DOHH2 (cell line): ENCODE measurements around the gene NR4A3.

Experiments used
- H3F3A ChIP-seq: fragments of 200-600 bp; sonication (generic), shearing (Covaris generic); 2 replicates; pipeline ENCODE4 v1.6.0; 2016; ENCODE audit warnings: antibody characterized with exemption, mild to moderate bottlenecking; ENCODE audit not compliant: control insufficient read depth, insufficient read depth
- H3K27ac ChIP-seq: fragments of 200-600 bp; sonication (generic); 2 replicates; pipeline ENCODE4 v1.5.1; 2014; ENCODE audit warnings: low read depth, mild to moderate bottlenecking, low read length, moderate library complexity
- H3K27me3 ChIP-seq: fragments of 200-600 bp; sonication (generic); 2 replicates; pipeline ENCODE4 v1.6.1; 2014; ENCODE audit warnings: mild to moderate bottlenecking, low read length, mixed read lengths; ENCODE audit not compliant: control insufficient read depth
- H3K36me3 ChIP-seq: fragments of 200-600 bp; sonication (generic); 2 replicates; pipeline ENCODE4 v1.6.1; 2014; ENCODE audit warnings: mild to moderate bottlenecking, low read length, moderate library complexity, mixed read lengths; ENCODE audit not compliant: control insufficient read depth
- H3K4me1 ChIP-seq: fragments of 200-600 bp; sonication (generic); 2 replicates; pipeline ENCODE4 v1.6.1; 2014; ENCODE audit warnings: mild to moderate bottlenecking, low read length, mixed read lengths; ENCODE audit not compliant: control insufficient read depth
- H3K4me2 ChIP-seq: fragments of 200-600 bp; sonication (generic); 2 replicates; pipeline ENCODE4 v1.6.0; 2014; ENCODE audit warnings: mild to moderate bottlenecking, low read length, moderate library complexity
- H3K4me3 ChIP-seq: fragments of 200-600 bp; sonication (generic); 2 replicates; pipeline ENCODE4 v1.5.1; 2014; ENCODE audit warnings: mild to moderate bottlenecking, low read length, mixed read lengths
- H3K79me2 ChIP-seq: fragments of 200-600 bp; sonication (generic); 2 replicates; pipeline ENCODE4 v1.6.1; 2014; ENCODE audit warnings: mild to moderate bottlenecking, low read length, mixed read lengths; ENCODE audit not compliant: control insufficient read depth
- H3K9me2 ChIP-seq: fragments of 200-600 bp; sonication (generic); replicated peaks from 2 replicates; pipeline ENCODE4 v1.6.1; 2014; ENCODE audit warnings: mild to moderate bottlenecking, low read length, mixed read lengths; ENCODE audit not compliant: control insufficient read depth
- H3K9me3 ChIP-seq: fragments of 200-600 bp; sonication (generic); 2 replicates; pipeline ENCODE4 v1.6.1; 2014; ENCODE audit warnings: antibody characterized with exemption, low read length, mixed read lengths; ENCODE audit not compliant: control insufficient read depth, insufficient read depth
- H4K20me1 ChIP-seq: fragments of 200-600 bp; sonication (generic); 2 replicates; pipeline ENCODE4 v1.6.0; 2014; ENCODE audit warnings: low read depth, mild to moderate bottlenecking, antibody characterized with exemption, low read length, moderate library complexity; ENCODE audit not compliant: control insufficient read depth, insufficient read depth
- CTCF ChIP-seq: fragments of 200-600 bp; sonication (generic); IDR thresholded peaks from one replicate; pipeline ENCODE4 v1.5.1; 2014; ENCODE audit warnings: antibody characterized with exemption, mild to moderate bottlenecking, low read depth, low read length; ENCODE audit not compliant: poor library complexity, severe bottlenecking
- EZH2phosphoT487 ChIP-seq: fragments of 200-600 bp; sonication (generic); IDR thresholded peaks from 2 replicates; pipeline ENCODE4 v1.6.1; 2017; ENCODE audit warnings: borderline replicate concordance, mild to moderate bottlenecking, antibody characterized with exemption, low read length, moderate library complexity, mixed read lengths

Gene NR4A3

GRCh38 chr9:99873943-99874584 lies 52.4 kb downstream of the NR4A3 start:
- no peak overlapping the region for H3K4me2 ChIP-seq
- H3K4me3 ChIP-seq = no peak overlapping the region
- no peaks in the 10 kb centered on the region for H3K9me2 ChIP-seq

GRCh38 chr9:99876190-99876589 lies 54.5 kb downstream of the NR4A3 start:
- Histone ChIP-seq H3K9me3 (no peaks in the 10 kb centered on the region), H3K36me3 (no peaks in the 10 kb centered on the region), H3K79me2 (no peaks in the 10 kb centered on the region), H3K4me1 (no peaks in the 10 kb centered on the region), H3K9me2 (no peaks in the 10 kb centered on the region), H3K27ac (no peak overlapping the region), H3K4me2 (no peak overlapping the region), H4K20me1 (no peaks in the 10 kb centered on the region), H3F3A (no peaks in the 10 kb centered on the region), H3K4me3 (no peak overlapping the region), H3K27me3 (0 out of 2 replicates have a peak, but pooled peaks cover 2% of the 10 kb centered on the region)
- TF ChIP-seq EZH2phosphoT487 (no peak), CTCF (no peak)

More at GRCh38 chr9:99873943-99874584, 52.4 kb downstream of the NR4A3 start:
- H3K27ac ChIP-seq = no peak overlapping the region
- no peaks in the 10 kb centered on the region for H3K4me1 ChIP-seq
- H3K36me3 ChIP-seq = no peaks in the 10 kb centered on the region
- TF ChIP-seq CTCF = no peak
- TF ChIP-seq EZH2phosphoT487 = no peak
- H3K9me3 ChIP-seq = no peaks in the 10 kb centered on the region
- H3K79me2 ChIP-seq = no peaks in the 10 kb centered on the region
- no peaks in the 10 kb centered on the region for H3F3A ChIP-seq
- H4K20me1 ChIP-seq = no peaks in the 10 kb centered on the region
- 0 out of 2 replicates have a peak, but pooled peaks cover 2% of the 10 kb centered on the region for H3K27me3 ChIP-seq

- H3K4me2 ChIP-seq = no peak overlapping the region
- H3K4me1 ChIP-seq = no peaks in the 10 kb centered on the region
- 0 out of 2 replicates have a peak, but pooled peaks cover 2% of the 10 kb centered on the region for H3K27me3 ChIP-seq
- no peaks in the 10 kb centered on the region for H3K36me3 ChIP-seq
- no peak overlapping the region for H3K4me3 ChIP-seq
- H3K27ac ChIP-seq = no peak overlapping the region
- H3K79me2 ChIP-seq = no peaks in the 10 kb centered on the region
- TF ChIP-seq EZH2phosphoT487 (no peak), CTCF (no peak)
- no peaks in the 10 kb centered on the region for H4K20me1 ChIP-seq
- no peaks in the 10 kb centered on the region for H3K9me2 ChIP-seq
- H3K9me3 ChIP-seq = no peaks in the 10 kb centered on the region
- no peaks in the 10 kb centered on the region for H3F3A ChIP-seq
Observed at GRCh38 chr9:99878651-99879050, 57.0 kb downstream of the NR4A3 start.
